Measurements from ENCODE around the gene SNX19.

The SNX19 gene

DNA sequence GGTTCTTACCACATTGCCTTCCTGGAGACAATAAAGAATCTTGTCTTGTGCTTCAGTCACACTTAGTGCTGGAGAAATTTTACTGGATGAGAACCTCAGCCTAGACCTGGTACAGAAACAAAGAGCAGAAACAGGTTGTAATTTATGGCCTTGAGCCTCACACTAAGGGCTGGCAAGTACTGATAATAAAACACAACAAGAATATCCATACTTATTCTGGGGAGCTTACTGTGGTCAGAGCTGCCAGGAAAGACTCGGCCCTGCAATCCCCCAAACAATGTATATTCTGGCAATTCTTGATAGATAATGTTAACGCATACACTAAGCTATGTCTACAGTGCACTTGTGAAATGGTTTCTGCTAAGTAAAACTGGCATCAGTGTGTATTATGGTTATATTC is 9.7 kb downstream of the SNX19 start:
- no peak for DNase-seq

DNA sequence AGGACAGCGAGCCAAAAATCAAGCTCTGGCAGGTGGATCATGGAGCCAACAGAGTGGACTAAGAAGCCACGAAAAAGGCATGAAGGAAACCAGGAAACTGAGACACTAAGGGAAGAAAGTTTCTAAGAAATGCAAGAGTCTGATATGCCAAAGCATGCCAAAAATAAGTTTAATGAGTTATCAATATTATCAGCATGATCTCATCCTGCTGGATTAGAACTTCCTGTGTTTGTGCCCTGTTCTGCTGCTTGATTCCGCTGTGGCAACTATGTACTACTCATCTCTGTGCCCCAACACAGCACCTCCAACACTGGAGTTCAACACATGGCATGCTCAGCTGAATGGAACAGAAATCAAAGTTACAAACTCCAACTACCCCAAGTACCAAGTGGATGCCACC is 10.8 kb downstream of the SNX19 start:
- DNase-seq = no peak

DNA sequence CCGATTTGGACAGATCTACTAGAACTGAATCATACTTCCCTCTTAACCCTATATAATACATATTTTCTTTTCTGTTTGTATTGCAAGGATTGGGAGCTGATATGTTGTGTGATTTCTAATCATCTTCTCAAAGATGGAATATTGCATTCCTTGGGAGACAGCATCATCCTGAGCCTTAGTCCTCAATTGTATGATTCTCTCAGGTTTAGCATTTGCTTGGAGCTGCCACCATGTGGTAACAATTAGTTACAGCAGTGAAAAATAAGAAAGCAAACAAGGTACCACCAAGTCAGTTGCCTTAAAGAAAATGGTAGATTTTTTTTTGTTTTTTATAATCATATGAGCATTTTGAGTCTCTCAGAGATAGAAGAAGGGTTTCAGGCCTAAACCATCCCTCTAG is 11.9 kb downstream of the SNX19 start:
- no peak for DNase-seq

DNA sequence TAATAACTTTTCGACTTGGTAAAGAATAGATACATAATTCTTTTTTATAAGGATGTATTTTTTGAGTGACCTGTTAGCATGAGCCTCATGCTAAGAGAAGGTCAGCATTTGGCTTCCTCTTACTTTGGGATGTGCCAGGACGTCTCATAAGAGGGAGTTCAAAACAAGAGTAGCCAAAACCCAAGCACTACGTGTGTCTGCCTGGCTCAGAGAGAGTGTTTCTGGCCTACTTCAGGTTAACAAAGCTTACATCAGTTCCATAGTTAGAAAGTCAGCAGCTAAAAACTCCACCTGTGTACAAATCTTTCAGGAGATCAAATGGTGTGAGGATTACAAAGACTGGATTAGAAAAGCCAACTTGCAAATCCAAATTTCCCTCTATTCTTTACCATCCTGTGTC is 13.9 kb downstream of the SNX19 start:
- DNase-seq = no peak

DNA sequence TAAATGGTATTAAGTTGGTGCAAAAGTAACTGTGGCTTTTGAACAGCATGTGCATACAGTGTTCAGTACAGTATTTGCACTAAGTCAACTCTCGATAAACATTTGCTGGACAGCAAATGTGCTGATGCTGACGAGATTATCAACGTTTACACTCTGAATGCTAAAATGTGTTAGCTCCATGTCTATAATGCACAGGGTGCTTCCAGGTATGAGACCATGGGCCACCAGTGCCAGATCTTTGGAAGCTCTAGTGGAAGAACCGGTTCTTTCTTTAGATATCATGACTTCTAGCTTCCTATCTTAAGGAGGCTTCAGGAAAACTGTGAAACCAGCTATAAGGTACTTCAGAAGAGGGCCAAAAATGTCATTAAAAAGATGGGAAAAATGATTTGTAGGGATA is 17.2 kb downstream of the SNX19 start:
- DNase-seq = no peak

DNA sequence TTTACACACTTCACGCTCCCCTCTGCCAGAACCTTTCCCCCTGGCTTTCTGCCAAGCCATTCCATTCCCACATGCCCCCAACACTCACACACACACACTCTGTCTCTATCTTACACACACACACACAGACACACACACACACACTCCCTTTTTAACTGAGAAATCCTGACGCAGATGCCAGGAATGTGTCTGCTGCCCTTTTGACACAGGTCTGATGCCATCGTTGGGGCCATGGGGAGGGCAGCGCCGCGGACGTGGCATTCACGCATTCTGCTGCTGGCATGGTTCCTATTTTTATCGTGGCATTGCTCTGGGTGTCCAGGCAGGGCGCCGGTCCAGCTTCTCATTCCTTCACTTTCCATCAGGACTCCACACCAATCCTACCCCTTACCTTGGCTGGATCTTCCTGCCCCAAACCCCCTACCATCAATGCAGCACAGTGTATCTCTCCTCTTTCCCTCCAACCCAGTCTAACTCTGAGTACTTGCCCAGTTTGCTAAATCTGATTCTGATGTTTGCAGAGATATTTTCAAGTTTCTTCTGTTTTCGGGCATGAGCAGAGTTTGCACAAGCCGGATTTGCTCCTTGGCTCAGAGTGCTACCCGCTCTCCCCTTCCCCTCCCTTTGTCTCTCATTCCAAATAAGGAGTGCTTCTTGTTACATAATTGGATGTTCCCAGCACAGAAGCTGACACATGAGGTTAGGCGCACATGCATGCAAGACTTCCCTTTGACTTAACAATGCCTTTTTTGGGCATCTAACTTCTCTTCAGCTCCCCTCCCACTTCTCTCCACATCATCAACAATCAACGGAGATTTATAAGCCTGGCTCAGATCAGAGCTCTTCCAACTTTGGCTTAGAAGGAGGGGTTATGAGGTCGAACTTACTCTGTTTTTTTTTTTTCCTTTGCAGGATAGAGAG is 18.8 kb downstream of the SNX19 start:
- no peak for DNase-seq

DNA sequence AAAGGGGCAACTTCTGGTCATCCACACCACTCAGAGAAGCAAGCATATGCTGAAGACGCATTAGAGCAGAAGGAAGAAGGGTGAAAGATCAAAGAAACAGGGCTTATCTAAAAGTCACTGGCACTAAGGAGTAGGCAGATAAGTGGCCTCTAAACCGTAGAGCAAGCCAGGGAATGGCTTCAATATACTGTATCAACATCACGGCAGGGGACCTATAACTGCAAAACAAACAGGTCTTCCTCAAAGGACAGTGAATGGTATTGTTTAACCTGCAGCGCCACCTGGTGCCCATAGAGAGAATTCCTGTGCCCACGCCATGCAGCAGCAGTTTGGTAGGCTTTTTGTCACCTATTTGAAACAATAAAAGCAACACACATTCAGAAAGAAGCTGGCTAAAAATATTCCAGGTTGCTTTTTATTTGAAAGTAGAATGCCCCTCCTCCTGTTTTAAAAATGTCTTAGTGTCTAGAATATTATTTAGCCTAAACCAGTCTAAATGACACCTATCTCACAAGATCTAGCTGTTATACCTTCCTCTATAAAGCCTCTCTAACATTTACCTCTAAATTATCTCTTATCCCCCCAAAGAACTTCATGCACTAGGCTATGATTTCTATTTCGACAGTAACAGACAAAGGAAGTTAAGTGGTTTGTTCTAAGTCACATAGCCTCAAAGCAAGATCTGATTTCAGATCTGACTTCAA is 21.8 kb downstream of the SNX19 start:
- peak; percentile 23 to 74 (median 51) for DNase-seq

DNA sequence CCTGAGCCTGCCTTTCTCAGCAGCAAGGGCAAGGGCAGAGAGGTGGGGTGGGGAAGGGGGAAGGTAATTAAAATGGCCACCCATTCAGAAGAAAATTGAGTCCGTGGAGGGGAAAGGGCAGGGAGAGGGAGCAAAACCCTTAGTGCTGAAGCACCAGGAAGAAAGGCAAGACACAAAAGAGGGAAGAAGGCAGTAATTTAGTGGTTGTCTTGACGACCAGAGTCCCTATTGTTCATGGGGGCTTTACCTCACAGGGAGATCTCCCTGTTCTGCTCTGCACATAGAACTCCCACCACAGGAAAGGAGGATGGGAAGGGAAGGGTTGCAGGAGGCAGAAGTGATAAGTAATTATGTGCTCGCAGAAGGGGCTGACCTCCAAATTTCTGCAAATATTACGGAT is 23.4 kb downstream of the SNX19 start:
- DNase-seq = no peak

DNA sequence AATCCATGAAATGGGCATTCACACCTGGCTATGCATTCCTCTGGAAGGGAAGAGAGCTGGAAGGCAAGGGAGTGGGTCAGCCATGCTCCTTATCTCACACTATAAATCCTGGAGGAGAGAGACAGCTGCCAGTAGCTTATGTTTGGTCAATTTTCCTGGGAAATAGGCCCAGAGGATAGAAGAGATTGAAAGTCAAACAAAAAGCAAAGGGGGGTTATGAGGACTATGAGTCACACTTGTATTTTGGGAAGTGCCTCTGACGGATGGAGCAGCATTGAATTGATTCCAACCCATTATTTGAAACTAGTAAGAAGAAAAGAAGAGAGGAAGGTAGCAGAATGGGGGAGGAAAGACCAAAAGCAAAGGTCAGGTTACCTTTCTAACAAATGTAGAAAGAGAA is 25.0 kb downstream of the SNX19 start:
- DNase-seq = no peak

DNA sequence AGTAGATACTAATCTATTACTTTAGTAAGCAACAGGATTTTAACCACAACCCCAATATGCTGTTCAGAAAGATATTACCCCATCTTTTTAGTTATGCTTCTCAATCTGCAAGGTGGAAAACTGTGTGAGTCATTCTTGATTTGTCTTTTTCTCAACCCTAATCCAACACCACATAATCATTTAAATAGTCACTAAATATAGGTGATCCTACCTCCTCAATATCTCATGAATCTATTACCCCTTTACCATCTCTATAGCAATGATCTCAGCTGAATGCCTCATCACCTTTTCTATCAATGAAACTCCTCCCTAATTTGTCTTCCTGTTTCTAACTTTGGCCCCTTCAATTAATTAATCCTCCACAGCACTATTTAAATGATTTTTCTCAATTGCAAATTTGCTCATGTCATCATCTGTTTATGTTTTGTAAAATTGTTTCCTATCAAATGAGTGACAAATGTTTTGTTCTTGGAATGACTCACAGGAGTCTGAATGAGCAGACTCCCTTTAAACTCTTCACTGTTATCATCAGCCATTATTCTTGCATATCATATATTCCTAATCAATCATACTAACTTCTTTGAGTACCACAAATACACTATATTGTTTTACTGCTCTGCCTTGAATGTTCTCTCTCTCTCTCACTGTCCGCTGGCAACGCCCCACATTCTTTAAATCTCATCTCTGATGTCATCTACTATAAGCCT is 26.1 kb downstream of the SNX19 start:
- peak in 1 of 5 experiments; percentile 30 for DNase-seq

DNA sequence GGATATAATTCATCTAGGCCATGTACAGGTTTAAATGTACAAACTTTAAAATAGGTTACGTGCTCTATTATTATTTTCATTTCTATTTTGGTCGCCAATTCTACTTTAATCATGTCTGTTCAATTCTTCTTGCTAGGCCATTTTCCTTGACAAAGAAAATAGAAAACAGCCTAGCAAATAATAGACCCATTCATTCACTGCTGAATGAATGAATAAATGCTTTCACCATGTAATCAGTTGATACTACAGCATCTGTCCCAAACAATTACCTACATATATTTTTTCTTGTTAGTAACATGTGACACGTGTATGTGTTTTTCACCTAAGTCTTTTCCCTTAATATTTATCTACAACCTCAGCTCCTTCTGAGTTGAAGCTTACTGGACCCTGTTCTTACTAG is 27.5 kb downstream of the SNX19 start:
- DNase-seq = no peak

DNA sequence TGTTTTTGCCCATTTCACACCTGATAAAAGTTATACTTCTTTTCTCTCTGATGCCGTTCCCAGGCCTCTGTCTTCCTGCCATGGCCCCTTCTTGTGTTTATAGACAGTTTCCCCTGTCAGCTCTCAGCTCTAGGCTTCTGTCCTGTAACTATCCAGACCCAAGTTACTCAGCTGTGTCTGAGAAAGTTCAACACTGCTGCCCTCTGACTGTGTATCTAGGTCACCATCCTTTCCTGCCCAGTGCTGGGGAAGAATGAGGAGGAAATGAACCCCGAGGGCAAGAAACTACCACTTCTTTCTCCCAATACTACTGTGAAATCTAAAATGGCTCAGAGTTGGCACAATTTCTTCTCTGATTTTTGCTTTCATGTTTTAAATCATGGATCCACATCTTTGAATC is 29.6 kb downstream of the SNX19 start:
- no peak for DNase-seq

DNA sequence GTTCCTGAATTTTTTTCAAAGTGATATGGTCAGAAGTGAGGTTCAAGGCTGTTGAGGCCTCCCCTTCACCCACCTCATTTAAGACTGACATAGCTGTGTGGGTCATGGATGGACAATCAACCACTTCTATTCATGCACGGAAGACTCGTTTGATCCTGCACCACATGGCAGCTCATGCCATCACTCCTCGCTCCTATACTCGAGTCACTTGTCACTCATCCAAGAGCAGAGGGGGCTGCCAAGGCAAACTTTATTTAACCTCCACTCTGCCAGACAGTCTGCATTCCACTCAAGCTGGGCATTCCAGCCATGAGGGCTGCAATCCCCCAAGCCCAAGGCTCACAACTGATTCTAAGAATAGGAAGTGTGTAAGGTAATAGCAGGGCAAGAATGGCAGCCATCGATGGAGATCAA is 34.1 kb downstream of the SNX19 start:
- DNase-seq = no peak

DNA sequence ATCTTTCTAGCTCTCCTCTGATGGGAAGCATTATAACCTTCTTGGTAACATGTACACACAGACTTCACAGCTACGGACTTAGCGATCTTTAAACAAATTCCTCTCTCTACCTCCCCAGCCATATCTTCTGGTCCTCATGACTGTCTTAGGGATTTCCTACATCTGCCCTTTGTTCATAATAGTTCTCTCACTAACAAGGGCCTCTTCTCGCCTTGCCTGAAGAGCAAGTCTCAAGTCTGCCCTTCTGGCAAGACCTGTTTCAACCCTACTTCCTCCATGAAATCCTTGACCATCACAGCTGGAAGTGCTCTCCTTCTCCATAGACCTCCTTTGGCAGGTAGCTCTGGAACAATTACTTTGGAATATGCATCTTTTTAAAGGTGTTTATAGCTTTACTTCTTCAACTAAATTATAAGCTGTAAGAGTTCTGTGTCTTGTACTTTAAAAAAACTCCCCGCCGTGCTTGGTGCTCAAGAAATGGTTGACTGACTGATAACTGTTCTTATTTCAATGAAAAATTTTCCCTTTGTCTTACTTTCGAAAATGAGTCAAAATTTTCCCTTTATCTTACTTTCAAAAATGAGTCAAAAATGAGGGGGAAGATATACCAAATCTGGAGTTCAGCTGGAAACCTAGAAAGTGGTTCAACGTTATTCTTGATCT is 34.7 kb downstream of the SNX19 start:
- DNase-seq = no peak

DNA sequence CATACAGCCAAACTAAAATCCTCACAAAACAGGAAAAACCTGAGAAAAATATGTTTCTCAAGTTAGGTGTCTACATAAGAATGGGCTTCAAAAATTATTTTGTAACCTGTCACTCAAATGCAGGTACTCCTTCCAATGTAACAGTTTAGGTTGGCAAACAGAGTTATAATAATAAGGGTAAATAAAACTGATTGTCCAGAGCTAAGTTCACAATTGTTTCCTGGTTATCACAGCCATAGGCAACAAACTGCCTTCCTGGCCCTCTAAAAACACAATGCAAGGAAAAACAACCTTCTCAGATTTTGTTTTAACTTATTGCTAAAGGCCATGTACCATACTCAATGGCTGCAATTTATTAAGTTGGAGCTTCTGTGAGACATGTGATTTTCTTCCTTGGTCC is 36.4 kb downstream of the SNX19 start:
- DNase-seq = no peak

DNA sequence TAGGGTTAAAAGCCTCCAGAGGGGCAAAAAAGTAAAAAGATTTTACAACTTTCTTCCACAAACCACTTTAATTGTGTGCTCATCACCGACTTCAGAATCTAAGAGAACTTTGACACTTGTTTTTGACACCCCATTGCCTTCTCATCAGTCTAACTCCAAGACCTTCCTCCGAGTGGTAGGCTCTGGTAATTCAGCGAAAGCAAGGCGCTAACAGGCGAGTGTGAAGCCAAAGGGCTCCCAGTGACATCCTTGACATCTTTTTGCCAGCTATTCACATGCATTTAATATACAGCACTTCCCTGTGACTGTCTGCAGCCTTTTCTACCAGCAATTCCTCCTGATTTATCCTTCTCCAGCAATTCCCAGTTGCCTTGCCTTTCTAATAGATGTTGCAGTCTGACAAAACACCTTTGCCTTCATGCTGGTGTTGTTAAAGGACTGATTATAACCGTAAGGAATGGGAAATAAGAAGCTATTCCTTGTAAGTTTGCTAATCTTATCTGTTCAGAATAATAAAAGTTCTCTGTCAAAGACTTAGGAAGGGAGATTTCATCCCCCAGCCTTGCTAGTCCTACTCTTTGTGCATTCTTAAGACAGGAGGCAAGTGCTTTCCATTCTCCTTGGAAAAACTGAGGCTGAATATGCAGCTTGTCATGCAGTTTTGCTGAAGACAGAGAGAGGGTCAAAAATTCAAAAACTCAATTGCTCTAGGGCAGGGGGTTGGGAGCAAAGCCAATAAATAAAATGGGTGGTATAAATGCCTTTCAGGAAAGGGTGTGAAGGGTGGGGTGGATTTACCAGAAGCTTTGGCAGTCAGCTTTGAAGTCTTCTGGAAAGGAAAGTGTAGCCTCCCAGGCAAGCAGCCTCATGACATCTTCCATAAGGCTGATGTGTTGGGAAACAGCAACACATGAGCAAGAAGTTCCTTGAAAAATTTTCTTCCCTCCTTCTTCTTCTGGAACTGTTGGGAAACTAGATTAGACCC is 39.1 kb downstream of the SNX19 start:
- no peak for DNase-seq

DNA sequence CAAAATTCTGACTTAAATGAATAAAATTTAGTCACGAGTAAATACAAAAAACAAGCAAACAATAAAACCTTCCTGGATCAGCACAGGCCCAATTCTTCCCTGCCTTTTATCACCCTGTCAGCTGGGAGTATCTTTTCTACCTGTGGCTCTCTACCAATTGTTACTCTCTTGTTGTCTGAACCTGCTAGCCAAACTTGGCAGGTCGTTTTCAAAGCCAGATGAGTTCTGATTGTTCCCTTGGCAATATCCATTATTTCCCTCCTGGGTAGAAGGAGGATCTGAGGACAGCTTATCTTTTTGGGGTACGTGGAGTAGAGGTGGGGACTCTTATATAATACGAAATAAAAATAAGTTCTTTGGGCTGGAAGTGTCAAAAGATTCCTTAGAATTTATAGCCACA is 40.2 kb downstream of the SNX19 start:
- DNase-seq = no peak

DNA sequence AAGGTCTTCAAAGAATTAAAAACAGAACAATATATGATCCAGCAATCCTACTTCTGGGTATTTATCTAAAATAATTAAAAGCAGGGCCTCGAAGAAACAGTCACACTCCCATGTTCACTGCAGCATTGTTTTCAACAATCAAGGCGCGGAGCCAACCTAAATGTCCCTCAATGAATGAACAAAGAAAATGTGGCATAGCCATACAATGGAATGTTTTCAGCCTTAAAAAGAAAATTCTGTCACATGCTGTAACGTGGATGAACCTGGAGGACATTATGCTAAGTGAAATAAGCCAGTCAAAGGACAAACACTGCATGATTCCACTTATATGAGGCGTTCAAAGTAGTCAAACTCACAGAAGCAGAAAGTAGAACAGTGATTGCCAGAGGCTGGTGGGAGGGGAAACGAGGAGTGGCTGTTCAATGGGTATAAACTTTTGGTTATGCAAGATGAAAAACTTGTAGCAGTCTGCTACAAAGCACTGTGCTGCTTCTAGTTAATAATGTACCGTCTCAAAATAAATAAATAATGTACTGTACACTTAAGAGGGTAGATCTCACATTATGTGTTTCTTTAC is 41.2 kb downstream of the SNX19 start:
- DNase-seq = no peak

DNA sequence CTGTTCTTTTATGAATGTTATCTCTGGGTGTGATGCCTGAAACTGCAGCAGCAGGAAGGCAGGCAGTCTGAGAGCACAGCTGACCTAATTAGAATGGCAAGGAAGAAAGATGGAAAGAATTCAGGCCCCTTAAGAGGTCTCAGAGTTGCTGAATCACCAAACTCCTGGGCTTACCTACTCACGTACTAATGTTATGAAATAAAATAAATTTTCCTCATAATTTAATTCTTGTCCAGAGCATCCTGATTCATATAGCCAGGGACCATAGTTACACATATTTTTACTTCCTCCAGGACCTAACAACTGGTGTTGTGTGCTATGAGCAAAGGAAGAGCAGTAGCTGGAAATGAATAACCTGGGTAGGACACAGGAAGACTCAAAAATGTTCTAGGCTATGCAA is 41.9 kb downstream of the SNX19 start:
- no peak for DNase-seq

DNA sequence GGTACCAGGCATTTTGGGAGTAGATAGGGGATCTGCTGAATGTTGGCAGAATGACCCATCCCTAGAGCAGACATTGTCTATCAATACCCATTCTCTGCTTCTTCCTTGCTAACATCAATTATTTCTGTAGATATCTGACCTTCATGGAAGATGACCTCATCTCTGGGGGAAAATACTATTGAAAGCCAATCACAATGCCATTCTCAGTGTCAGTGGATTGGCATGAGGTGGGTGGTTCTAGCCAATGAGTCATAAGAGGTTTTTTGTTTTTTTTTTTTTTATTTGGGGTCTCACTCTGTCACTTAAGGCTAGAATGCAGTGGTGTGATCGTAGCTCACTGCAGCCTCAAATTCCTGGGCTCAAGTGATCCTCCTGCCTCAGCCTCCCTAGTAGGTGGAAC is 42.5 kb downstream of the SNX19 start:
- no peak for DNase-seq

DNA sequence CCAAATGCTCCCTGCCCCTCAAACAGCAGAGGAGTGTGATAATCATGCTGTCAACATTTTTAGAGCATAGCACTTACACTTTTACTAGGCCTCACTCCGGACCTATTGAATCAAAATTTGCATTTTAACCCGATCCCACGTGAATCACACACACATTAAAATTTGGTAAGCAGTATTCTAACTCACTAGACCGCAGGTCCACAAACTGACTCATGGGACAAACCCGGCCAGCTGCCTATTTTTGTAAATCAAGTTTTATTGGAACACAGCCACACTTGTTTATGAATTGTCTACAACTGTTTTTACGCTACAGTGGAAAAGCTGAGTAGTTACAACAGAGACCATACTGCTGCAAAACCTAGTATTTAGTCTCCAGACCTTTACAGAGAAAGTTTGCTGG is 43.3 kb downstream of the SNX19 start:
- DNase-seq = no peak

Measured in T-helper 2 cell (primary cell).